GM18517 (cell line): ENCODE data around the gene CCKAR.

Experiments
- ATAC-seq: cut with Tn5 transposase; IDR thresholded peaks from one replicate; pipeline ENCODE4 v1.9.1; 2021; ENCODE audit warnings: mild to moderate bottlenecking, moderate library complexity; ENCODE audit not compliant: unreplicated experiment

The CCKAR gene

DNA sequence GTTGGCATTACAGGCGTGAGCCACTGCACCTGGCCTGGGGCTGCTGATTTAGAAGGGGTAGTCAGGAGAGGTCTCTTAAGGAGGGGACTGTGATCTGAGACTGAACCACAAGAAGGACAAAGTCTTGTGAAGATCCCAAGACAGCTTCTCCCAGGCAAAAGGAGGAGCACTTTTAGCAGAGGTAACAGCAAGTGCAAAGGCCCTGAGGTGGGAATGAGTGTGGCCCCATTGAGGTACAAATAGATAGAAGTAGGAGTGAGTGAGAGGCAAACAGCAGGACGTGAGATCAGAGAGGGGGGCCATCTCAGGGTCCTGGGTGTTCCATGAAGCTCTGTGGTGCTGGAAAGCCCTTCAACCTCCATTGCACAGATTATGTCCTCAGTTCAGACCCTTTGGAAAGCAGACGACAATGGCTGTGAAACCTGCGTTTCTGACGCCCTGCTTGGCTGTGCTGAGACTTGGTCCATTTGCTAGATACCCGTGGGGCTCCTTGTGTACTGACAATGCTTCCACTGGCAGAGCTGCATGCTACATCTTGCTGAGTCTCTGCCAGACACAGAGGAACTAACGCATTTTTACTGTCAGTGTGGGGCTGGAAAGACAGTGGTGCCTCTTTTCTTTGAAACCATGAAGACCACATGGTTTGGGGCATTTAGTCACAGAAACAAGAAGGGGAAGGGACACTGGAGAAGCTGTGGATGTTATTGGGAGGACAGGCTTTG, 1.3 kb upstream of the CCKAR start:
- no peak for ATAC-seq

DNA sequence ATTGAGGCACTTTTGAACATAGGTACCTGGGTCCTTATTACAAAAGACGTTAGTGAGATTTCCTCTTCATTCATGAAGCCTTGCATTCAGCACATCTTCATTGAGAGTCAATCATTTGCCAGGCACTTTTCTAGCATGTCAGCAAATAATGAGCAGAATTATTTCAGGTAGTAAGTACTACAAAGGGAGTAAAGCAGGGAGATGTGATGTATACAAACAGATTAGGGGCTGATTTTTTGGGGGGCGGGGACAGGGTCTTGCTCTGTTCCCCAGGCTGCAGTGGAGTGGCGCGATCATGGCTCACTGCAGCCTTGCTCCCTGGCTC, 638 bp upstream of the CCKAR start:
- no peak for ATAC-seq

DNA sequence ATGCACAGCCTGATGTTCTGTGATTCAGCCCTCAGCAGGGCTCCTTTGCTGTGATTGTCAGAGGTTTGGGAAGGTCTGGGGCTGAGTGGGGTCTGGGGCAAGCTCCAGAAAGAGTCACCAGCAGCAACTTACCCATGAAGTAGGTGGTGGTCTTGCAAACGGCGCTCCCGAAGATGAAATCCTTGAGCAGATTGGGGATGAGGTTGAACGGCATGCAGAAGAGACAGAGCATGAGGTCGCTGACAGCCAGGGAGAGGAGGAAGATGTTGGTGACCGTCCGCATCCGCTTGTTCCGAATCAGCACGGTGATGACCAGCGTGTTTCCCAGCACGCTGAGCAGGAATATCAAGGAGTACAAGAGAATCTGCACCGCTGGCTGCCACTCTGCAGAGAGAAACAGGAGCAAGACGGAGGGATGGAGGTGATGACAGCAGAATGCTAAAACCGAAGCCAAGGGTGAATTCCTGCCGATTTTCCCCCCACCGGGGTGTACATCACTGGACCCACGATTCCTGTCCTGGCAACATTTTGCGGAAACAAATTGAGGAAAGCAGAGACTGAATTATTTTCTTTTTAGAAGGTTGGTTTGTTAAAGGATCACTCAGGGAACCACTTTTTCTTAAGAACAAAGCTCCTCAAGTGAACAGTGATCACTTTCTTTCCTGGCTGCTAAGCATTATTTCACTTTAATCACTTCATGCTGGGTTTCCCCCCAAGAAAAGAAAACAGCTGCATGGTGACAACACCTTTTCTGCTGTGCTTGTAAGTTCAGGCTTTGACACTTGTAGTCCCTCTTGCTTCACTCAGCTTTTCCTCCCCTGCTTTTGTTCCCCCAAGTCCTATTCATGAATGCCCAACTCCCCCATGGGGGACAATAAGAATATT, 941 bp downstream of the CCKAR start:
- ATAC-seq: no peak

DNA sequence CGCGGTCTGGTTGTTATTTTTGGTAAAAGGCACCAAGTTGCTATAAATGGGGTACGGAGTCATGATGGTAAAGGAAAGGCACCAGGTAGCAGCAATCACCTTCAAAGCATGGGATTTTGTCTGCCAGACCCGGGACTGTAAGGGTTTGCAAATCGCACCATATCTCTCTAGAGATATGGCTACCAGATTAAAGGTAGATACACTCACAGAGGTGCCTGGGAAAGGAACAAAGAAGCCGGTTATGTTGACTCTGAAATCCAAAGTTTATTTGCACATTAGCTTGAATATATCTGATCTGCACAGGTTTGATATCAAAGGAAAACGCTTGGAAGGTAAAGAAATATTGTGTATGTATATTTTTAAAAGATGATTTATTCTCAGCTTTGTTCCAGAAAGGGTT, 4.6 kb downstream of the CCKAR start:
- no peak for ATAC-seq

DNA sequence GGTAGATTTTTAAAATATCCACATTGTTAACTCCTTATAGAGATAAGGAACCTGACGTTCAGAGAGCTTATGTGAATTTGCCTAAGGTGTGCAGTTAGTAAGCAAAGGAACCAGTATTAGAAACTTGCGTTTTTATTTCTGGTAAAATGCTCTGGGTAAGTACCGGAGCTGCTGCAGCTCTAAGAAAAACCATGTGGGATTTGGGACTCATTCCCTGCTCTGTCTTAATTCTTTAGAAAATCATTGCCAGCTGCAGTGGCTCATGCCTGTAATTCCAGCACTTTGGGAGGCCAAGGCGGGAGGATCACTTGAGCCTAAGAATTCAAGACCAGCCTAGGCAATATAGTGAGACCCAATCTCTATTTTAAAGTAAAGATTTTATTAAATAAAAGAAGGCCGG, 5.8 kb downstream of the CCKAR start:
- ATAC-seq: no peak

DNA sequence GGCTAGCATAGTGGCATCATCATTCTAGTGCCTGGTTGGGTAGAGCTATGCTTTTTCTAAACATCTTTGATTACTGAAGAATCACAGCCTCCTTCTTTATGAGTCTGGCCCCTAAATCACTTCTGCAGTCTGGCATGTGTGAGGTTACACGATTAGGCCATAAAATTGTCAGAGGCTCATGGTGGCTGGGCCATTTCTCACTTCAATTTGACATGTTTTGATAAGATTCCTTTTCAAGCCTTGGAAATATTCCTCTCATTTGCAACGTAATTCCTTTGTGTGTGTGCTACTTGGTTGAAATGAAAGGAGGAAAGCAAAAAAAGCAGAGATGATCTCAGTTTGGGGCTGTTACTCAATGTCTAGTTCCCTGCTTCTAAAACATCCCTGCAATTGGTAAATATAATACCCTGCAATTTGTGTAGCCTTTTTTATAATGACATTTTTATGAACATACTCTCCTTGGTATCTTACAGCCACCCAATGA, 6.2 kb downstream of the CCKAR start:
- ATAC-seq: no peak

DNA sequence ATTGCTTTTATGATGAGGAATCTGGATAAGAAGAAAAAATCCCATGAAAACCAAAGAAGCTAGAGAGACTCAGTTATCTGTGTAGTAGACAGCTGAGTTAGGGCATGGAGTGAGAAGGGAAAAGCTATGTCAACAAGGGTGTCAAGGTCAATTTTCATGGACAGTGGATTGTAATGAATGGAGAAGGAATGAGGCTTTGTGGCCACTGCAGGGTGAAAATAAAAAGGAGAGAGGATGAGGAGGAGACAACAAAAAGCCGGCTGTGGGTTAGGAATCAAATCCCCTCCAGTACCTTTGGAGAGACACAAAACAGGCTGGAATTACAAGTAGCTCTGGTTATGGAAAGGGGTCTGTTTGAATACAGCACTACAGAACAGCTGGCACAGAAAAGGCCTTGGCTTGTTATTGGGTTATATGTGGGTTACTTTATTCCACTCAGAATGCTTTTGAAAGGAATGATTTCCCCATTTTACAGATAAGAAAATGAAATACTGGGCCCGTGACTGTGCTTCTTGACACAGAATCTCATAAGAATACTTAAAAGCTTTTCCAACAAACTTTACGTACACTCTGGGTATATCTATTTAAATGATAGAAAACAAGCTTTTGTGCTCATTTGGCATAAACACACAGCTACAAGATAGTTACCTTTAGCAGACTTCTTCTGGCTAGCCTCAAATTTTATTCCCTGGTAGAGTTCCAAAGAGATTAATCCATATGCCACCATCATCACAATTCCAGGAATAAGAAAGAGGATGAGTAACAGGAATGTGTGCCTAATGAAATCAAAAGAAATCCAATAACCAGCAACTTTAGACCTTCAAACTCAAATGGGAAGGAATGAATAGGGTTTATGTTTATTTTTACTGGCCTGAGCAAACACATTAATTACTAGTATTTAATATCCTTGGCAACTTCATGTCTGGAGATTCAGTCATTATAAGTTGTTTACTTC, 7.5 kb downstream of the CCKAR start:
- ATAC-seq: no peak

DNA sequence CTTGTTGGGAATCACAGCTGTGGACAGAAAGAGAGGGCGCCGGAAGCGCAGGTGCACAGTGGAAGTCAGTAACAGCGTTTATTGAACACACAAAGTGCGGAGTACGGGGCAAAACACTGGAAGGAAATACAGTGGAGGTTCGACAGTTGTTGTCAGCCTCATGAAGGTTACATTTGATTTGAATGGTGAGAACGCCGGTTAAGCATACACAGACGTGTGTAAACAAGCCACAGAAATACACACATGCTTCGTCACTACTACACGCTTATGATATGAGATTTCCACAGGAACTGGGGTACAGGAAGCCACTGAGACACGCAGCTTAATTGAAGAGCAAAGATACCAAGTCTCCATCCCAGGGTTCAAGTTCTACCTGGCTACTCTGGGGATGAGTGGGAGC, 12.0 kb downstream of the CCKAR start:
- no peak for ATAC-seq

DNA sequence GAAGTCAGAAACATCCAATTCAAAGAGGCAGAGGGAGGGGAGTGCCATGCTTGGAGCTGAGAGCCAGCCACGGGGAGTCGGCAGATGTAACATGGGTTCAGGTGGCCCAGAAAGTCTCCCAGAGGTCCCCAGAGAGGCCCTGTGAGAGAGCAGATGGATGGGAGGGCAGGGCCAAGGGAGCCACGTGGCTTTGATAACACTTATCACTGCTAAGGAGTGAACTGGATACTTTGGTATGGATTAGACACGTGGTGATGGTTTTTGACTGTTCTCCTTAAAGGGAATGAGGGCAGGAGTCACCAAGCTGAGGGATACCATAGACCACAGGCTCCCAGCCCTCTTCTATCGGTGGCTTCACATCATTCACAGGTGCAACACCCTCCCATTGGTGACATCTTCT, 13.7 kb downstream of the CCKAR start:
- no peak for ATAC-seq

DNA sequence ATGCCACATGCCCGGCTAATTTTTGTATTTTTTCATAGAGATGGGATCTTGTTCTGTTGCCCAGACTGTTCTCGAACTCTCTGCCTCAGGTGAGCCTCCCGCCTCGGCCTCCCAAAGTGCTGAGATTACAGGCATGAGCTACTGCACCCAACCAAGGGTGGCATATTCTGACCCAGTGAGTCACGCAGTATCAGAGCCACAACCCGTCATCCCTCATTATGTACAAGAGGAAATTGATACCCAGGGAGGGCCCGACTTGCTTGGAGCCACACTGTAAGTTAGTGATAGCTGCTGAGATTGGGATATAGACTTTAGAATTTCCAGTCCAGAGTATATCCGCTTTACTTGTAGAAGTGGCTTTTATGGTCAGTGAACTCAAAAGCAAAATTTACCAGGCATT, 14.6 kb downstream of the CCKAR start:
- no peak for ATAC-seq

DNA sequence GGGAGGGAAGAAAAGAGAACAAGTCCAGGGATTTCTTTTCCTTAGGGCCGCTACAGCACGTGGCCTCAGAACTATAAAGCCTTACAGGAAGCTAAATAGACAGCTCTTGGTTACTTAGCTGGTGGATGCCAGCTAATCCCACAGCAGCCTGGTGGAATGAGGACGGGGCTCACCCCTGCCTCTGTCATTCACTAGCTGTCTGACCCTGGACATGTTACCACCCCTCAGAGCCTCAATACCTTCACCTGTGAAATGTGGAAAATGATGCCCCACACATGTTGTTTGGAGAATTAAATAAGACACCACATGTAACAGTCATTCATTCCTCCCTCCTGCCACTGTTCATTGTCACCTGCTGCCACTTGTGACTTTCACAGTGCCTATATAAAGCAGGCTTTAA, 15.7 kb downstream of the CCKAR start:
- no peak for ATAC-seq

DNA sequence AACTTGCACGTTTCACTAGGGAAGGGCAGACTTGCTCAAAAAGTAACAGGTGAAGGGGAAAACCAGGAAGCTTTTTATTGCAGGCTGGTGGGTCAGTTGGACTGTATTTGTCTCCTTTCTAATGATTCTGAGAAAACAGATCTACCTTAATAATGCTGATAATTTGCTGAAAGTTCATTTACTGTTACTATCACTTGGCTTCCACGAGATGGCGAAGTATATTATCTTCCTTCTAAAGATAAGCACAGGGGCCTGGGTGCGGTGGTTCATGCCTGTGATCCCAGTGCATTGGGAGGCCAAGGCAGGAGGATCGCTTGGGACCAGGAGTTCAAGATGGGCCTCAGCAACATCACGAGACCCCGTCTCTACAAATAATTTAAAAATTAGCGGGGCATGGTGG, 16.4 kb downstream of the CCKAR start:
- ATAC-seq: no peak

DNA sequence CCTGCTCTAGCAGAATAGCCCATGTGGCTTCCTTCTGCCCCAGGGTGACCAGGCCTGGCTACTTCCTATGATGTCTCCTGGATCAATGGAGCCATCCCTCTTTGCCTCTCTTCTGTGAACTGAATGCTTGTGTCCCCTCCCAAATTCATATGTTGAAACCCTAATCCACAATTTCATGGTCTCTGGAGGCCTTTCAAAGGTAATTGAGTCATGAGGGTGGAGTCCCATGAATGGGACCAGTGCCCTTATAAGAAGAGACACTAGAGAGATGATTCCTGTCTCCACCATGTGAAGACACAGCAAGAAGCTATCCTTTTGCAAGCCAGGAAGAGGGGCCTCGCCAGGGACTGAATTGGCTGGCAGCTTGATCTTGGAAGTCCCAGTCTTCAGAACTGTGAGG, 18.4 kb downstream of the CCKAR start:
- no peak for ATAC-seq

DNA sequence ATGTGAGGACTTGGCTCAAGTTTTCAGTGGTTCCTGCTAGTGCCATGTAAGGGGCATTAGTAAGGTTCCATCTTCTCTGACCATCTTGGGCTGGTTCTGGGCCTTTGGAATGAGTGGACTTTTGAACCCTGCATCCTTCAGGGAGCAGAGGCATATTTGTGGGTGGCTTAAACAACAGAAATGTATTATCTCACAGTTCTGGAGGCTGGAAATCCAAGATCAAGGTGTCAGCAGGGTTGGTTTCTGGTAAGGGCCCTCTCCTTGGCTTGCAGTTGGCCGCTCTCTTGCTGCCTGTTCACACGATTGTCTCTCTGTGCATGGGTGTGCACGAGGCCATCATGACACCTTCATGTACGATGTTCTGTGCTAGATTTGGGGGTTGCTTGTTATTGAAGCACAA, 21.3 kb downstream of the CCKAR start:
- ATAC-seq: no peak

DNA sequence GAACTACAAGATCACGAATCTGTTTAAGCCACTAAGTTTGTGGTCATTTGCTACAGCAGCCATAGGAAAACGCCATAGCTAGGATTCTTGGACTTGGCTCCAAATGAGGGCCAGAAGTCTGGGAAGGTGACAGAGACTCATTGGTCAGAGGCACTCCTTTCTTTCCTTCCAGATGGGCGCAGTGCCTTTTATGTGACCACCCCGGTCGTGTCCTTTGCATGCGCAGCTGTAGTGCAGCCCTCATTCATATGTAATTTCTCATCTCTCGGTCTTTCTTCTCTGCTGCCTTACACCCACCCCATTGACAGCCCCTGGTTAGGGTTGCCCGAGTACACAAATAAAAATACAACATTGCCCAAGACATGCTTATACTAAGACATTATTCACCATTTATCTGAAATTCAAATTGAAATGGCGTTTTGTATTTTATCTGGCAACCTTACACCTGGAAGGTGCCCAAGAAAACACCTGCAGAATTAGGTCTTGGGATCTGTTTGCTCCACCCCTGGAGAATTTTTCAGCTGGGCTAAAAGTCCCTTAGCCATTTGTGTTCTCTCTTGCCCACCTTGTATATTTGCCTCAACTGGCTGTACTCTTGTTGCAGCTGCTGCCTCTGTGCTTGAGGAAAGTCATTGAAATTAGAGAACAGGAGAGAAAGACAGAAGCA, 21.9 kb downstream of the CCKAR start:
- no peak for ATAC-seq

DNA sequence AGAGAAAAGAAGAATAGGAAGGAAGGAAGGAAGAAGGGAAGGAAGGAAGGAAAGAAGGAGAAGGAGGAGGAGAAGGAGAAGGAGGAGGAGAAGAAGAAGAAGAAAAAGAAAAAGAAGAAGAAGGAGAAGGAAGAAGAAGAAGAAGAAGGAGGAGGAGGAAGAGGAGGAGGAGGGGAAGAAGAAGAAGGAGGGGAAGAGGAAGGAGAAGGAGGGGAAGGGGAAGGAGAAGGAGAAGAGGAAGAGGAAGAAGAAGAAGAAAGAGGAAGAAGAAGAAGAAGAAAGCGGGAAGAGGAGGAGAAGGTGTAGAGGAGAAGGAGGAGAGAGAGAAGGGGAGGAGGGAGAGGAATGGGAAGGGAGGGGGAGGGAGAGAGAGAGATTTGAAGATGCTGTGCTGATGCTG, 22.6 kb downstream of the CCKAR start:
- ATAC-seq: no peak

DNA sequence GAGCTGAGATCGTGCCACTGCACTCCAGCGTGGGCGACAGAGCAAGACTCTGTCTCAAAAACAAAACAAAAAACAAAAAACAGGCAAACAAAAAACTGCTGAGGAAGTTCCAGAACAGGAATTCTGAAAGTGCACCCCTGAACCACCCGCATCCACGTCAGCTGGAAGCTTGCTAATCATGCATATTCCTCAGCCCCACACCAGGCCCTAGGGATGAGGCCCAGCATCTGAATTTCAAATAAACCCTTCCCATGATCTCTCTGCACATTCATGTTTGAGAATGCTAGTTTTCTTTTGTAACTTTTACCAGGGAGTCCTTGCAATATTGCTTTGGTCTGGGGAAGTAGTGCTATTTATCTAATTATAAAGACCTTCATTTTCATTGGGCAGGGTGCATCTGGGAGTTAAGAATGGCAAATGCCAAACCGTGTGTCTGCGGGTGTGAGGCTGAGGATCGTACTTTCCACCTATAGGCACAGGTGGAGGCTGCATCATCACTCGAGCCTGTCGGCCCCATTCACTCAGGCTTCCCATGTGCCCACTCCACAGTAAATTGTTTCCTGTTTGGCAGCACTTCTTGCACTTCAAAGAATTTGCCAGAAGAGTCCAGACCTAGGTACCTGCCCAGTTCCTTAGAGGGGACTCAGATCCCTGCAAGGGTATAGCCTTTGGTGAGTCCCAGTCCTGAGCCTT, 23.6 kb downstream of the CCKAR start:
- no peak for ATAC-seq

DNA sequence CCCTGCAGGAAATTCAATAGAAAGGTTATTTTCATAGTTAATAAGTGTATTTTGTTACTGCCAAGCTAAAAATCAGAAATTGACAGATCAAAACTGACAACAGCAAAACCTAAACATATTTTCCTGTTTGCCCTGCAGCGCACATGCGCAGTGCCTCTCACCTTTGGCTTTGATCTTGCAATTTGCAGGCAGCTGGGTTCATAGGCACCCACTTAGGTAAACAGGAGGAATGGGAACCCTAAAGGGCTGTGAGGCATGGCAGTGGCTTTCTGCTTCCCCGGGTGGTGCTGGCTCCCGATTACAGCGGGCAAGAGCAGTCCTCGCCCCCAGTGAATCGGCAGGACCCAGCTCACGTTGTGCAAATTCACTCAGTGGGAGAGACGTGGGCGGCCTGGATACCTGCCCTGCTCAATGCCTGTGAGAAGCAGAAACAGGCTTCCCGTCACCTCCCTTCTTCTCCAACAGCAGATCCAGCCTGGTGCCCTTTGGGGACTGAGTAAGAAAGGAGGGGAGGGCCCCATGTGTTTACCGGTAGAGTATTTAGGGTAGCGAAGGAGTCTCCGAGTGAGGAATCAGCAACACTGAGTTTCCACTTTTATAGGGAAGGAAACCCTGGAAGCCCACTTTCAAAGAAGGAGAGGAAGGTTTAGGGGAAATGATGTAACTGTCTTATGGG, 25.7 kb downstream of the CCKAR start:
- ATAC-seq: no peak

DNA sequence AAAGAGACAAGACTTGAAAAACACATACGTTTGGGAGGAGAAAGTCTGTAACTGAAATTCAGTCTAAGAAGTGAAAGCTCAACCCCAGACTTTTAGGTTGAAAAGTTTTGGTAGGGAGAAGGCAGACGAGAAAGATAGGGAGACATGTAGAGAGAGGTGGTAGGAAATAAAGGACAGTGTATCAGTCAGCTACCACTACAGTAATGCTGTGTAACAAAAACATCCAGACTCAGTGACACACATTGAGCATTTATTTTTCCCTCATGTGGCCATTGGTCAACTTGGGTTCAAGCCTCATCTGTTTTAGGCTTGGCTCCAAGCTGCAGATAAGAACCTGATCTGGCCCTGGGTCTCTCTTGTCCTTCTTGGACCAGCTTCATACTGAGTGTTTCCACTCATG, 26.9 kb downstream of the CCKAR start:
- ATAC-seq: no peak

DNA sequence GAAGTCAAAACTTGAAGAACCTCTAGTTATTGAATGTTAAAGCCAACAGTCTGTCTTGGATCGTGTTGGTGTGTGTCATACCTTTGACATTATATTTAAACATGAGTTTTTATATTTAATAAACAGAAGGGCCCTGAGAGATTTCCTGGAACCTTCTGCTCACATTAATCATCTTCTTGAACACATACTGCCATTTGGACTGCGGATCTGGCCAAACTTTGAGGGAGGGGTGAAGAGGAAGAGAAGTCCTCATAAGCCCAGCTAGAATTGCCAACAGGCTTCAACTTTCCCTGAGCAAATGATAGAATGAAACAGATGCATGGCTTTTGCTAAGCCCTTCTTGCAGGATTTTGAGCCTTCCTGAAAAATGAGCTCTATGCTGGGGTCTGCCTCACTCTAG, 27.4 kb downstream of the CCKAR start:
- no peak for ATAC-seq
